Coronary artery (tissue), 2 donors: ENCODE data around the gene KLF1.

Source experiments
- DNase-seq: peaks from one replicate; pipeline ENCODE4 v3.0.0-alpha.2; 2017; ENCODE audit warnings: low spot score
- H3K27ac ChIP-seq, 2 donors: fragments of 200-600 bp; sonication (generic); one replicate each; pipeline ENCODE4 v1.5.1; 2016 to 2019
- H3K4me3 ChIP-seq: fragments of 200-600 bp; sonication (generic); 2 replicates; pipeline ENCODE4 v1.5.1; 2016; ENCODE audit warnings: mild to moderate bottlenecking, moderate library complexity
- TF ChIP-seq, protein P1 (sequence below): fragments of 200-600 bp; sonication (generic); IDR thresholded peaks from one replicate; pipeline ENCODE4 v1.5.1; 2019; ENCODE audit warnings: antibody characterized with exemption

The KLF1 gene

GRCh38 chr19:12886969-12887747 lies at the start of gene KLF1:
Gene KLF1 (minus strand): TSS chr19:12887201. CDS start chr19:12887140, 61 bp downstream.
- Histone ChIP-seq H3K27ac (no peak within 1 kb of the TSS), H3K4me3 (peak within 1 kb of the TSS; percentile 57)
- DNase-seq: no peak
- TF ChIP-seq, protein P1, sequence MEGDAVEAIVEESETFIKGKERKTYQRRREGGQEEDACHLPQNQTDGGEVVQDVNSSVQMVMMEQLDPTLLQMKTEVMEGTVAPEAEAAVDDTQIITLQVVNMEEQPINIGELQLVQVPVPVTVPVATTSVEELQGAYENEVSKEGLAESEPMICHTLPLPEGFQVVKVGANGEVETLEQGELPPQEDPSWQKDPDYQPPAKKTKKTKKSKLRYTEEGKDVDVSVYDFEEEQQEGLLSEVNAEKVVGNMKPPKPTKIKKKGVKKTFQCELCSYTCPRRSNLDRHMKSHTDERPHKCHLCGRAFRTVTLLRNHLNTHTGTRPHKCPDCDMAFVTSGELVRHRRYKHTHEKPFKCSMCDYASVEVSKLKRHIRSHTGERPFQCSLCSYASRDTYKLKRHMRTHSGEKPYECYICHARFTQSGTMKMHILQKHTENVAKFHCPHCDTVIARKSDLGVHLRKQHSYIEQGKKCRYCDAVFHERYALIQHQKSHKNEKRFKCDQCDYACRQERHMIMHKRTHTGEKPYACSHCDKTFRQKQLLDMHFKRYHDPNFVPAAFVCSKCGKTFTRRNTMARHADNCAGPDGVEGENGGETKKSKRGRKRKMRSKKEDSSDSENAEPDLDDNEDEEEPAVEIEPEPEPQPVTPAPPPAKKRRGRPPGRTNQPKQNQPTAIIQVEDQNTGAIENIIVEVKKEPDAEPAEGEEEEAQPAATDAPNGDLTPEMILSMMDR: no peak

GRCh38 chr19:12936582-12936981 lies 49.6 kb upstream of the KLF1 start:
- TF ChIP-seq, protein P1: no peak
- H3K27ac ChIP-seq: no peak overlapping the region
- DNase-seq: no peak
- no peak overlapping the region for H3K4me3 ChIP-seq

- TF ChIP-seq, protein P1: no peak
- no peak for DNase-seq
These were observed 48.1 kb upstream of the KLF1 start for GRCh38 chr19:12935071-12935470.

DNA sequence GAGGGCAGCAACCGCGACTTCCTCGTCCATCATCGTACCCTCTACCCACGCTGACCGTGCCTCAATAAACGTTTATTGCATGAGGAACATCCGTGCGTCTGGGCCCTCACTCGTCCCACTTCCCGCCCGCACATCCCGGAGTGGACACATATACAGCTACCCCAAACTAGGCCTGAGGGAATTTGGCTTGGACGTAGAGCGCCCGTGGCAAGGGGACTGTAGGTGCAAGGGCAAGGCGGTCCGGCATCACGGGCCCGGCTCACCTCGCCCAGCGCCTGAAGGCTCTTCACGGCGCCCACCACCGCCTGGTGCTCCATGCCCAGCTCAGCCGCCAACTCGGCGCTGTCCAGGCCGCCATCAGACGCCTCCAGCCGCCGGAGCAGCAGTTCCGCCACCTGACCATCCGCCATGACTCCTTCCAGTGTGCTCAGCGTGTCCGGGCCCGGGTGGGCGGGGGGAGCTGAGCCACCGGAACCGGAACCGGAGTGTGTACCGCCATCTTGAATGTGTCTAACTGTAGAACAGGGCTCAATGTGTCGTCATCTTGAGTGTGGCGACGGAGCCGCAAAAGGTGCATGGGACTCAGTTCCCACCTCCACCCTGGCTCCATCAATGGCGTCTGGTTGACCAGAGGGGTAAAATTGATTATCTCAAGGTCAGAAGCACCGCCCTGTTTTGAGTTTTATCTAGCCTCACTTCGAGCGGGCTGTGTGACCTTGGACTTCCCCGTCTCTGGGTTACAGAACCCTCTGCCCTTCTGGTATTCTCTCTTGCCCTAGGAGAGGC lies 46.5 kb upstream of the KLF1 start, which contains the start of gene FARSA:
Gene FARSA, minus strand, starts transcription at position 425 of the 786 bp plus-strand sequence. Its CDS starts 15 bp downstream, at position 410.
- peak; percentile 96 for DNase-seq
- TF ChIP-seq, protein P1: no peak
- Histone ChIP-seq H3K27ac (peak within 1 kb of the TSS; percentile 82 to 87), H3K4me3 (peak within 1 kb of the TSS; percentile 94)

More at GRCh38 chr19:12935071-12935470, 48.1 kb upstream of the KLF1 start:
- Histone ChIP-seq H3K27ac (no peak overlapping the region), H3K4me3 (no peak overlapping the region)

- peak overlapping the region; percentile 82 to 87 for H3K27ac ChIP-seq
- TF ChIP-seq, protein P1: no peak
- H3K4me3 ChIP-seq: peak overlapping the region; percentile 94
- no peak for DNase-seq
These were observed 45.6 kb upstream of the KLF1 start for GRCh38 chr19:12932392-12933286.

DNA sequence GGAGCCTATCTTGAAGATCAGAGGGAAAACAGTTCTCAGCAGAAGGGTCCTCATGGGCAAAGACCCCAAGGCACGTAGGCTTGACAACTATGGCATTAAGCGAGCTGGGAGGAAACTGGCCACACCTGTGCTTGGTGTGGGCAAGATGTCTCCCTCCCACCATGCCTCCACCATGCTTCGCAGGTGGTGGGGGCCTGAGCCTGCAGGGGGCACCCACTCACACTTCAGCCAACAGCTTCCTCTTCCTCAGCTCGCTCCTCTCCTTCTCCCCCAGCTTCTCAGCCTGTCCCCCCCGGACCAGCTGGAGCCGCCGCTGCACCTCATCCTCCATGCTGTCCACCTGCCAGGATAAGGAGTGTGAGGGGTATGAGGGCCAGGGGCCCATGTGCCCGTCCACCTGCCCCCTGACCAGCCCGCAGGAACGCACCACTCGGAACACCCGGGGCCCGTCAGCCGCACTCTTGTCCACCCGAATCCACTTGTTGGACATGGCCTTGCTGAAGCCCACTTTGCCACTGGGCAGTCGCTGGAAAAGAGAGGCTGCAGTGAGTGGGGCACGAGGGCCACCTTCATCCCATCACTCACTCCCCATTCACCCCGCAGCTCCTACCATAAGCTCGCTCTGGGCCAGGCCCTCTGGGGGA lies 43.1 kb upstream of the KLF1 start:
- TF ChIP-seq, protein P1: no peak

More for the DNA sequence above, 43.1 kb upstream of the KLF1 start:
- no peak for DNase-seq
- Histone ChIP-seq H3K4me3 (no peak overlapping the region), H3K27ac (no peak overlapping the region)
